Ureter (tissue), 1 donor: ENCODE results near the gene INCENP. TPM values are rescaled to one million over a fixed set of nuclear protein-coding genes. Genes with fewer than 3 reads are reported as not detected.

ENCODE experiments used
- DNase-seq: peaks from one replicate; pipeline ENCODE4 v3.0.0-alpha.2; 2020; ENCODE audit warnings: low spot score
- total RNA-seq: library from RNA; stranded (reverse); gene quantifications from one replicate; pipeline ENCODE4 v1.2.4, GENCODE V29; 2023
- donor health status: DM: yes; HTN: yes; CAD: no.

INCENP gene
- total RNA-seq, 1 donor from 2014 or later = 14.4 TPM

- DNase-seq = no peak
These were observed 17.6 kb downstream of the INCENP start for GRCh38 chr11:62141111-62142042.

DNA sequence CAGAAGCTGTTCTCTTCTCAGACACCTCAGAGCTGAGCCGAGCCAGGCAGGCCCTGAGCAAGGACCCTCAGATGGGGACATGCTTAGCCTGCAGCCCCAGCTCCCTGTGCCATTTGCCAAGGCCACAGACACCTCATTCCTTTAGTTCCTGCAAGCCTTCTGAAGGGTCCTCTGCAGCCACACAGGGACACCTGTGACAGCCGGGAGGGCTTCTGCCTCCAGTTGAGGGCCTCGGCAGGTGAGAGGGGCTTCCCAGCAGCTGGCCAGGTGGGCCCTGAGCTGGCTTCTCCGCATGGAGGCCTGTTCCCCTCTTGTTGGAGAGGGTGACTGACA, 18.2 kb downstream of the INCENP start:
- no peak for DNase-seq

DNA sequence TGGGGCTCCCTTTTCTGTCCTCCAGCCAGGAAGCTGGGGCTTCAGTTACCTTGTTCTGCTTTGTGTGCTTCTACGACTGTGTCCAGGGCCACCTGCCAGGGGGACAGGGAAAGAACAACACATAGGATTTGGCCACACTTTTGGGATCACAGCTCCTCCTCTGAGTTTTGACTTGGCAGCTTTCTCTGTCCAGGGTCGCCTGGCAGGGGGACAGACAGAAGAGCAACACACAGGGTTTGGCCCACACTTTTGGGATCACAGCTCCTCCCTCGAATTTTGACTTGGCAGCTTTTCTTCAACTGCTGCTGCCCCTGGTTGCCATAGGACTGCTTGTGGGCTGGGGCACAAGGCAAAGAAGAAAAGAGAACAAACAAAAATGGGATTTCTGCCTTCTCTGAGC, 19.1 kb downstream of the INCENP start:
- DNase-seq = peak; percentile 42

DNA sequence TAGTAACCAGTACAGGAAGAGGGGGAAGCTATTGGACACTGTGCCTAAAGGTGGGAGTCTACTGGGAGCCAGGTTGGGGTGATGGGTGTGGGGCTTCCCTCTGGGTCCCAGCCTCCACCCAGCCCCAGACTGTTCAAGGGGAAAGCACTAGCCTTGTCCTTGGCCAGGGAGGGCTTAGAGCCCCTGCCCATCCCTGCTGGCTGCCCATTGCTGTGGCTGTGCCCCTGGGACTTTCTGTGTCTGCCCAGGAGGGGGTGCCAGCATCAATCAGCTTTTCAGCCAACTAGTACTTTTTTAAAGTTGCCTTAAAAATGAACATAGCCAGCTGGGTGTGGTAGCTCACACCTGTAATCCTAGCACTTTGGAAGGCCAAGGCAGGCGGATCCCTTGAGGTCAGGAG, 19.9 kb downstream of the INCENP start:
- DNase-seq = no peak

- DNase-seq = peak; percentile 23
These were observed 20.9 kb downstream of the INCENP start for GRCh38 chr11:62144641-62145255.

DNA sequence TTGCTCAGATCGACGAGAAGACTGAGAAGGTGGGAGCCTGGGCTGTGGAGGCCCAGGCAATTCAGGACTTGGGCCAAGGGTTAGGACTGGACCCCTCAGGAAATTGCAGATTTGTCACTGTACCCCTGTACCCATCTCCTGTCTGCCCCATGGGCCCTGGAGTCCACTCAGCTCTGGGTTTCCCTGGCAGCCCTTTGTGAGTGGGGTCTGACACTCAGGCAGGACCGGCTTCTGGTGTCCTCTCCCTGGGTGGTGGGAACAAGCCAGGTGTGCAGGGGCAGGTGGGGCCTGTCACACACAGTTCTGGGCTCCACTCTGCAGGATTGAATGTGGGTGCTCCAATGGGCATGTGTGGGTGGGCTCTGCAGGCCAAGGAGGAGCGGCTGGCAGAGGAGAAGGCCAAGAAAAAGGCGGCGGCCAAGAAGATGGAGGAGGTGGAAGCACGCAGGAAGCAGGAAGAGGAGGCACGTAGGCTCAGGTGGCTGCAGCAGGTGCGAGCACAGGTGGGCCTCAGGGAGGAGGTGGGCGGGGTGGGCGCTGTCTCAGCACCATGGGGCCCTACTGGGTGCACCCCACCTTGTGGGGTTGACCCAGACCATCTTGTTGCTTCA, 21.6 kb downstream of the INCENP start:
- no peak for DNase-seq

DNA sequence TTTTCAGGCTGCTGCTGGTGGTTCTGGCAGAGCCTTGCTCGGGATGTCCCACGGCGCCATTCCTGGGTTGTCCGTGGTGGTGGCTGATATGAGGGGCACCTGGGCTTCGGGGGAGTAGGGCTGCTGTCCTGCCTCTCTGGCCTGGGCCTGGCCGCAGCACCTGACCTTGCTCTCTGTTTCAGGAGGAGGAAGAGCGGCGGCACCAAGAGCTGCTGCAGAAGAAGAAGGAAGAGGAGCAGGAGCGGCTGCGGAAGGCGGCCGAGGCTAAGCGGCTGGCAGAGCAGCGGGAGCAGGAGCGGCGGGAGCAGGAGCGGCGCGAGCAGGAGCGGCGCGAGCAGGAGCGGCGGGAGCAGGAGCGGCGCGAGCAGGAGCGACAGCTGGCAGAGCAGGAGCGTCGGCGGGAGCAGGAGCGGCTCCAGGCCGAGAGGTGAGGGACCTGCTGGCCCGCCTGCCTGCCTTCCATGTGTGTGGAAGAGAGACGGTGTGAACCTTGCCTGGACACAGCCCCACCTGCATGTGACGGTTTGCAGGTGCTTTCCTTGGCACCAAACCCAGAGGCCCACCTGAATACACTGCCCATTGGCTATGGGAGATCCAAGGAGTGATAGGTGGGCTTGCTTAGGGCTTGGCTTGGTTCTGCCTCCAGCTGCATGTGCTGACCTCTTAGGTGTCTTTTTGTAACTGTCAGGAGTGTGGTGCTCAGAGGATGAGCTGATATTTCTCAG, 22.8 kb downstream of the INCENP start:
- DNase-seq = no peak

DNA sequence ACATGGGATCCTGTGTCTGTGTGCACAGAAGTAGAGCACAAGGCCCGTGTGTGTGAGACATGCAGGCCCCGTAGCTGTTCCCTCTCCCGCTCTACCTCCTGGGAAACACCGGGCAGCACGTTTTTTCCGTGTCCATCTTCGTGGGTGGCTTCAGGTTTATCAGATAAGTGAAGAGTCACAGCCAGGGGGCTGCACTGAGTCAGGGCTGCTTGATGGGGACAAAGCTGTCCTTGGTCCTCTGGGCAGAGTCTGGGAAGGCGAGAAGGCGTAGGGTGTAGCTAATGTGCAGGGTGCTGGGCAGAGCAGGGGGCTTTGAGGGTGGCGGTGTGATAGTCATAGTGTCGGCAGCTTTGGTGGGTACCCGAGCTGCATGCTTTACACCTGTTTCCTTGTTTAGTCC, 23.7 kb downstream of the INCENP start:
- no peak for DNase-seq

DNA sequence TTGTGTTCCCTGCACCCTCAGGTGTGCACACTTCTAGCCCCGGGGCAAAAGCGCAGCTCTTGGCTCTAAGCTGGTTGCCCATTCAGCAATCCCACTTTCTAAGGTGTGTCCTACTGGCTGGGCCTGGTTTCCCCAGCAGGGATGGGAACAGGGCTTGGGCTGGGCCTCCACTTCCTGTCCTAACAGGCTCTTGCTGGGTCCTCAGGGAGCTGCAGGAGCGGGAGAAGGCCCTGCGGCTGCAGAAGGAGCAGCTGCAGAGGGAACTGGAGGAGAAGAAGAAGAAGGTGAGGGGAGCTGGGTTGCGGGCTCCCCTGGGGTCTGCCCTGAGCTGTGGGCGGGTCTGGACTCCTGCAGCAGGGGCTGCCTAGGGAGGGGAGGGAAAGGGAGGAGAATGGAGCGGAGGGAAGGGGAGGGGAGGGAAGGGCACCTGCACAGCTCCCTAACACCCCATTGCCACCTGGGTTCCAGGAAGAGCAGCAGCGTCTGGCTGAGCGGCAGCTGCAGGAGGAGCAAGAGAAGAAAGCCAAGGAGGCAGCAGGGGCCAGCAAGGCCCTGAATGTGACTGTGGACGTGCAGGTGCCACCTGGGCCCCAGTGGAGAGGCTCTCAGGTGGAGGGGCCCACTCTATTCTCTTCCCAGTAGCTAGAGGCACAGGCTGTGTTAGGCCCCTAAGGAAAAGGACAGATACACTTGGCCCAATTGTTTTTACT, 24.6 kb downstream of the INCENP start:
- peak; percentile 28 for DNase-seq

DNA sequence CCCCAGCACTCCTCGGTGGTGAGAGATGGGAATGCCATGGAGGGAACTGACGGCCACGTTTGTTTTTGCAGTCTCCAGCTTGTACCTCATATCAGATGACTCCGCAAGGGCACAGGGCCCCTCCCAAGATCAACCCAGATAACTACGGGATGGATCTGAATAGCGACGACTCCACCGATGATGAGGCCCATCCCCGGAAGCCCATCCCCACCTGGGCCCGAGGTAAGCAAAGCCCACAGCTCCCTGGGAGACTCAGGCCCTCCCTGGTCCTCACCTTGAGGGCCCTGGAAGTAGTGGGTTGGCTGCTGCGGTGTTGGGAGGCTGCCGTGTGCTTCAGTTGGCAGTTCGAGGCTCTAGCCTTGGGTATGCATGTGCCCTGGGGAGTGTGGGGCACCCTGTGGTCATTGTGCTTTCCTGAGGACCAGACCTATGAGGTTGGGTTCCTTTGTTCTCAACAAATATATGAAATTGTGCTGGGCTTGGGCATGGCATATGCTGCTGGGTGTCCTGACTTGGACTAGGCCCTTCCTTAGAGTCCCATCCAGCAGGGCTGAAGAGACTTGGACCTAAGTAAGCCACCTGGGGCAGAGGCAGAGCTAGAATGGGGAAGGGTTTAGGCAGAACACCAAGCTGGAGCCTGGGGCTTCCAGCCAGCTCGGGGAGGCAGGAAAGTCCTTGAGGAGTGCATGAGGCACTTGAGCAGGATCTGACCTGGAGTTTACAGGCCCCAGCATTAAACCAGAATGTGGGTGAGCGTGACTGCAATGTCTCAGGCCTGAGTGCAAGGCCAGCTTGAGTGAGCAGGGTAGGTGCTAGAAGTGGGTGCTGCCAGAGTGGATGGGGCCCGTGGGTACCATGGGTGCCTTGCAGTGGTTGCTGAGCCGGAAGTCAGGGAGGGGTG, 26.4 kb downstream of the INCENP start:
- no peak for DNase-seq

- DNase-seq = peak; percentile 37
These were observed 27.3 kb downstream of the INCENP start for GRCh38 chr11:62150887-62151736.

DNA sequence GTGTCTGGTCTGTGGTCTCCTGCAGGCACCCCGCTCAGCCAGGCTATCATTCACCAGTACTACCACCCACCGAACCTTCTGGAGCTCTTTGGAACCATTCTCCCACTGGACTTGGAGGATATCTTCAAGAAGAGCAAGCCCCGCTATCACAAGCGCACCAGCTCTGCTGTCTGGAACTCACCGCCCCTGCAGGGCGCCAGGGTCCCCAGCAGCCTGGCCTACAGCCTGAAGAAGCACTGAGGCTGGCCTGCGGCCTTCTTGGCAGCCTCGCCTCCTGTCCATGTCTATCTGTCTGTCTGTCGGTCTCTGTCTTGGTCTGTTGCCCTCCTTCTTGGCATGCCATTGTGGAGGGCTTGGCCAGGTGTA, 27.9 kb downstream of the INCENP start:
- no peak for DNase-seq

- peak; percentile 37 for DNase-seq
These were observed 28.7 kb downstream of the INCENP start for GRCh38 chr11:62152245-62153086.

- no peak for DNase-seq
These were observed 29.2 kb downstream of the INCENP start for GRCh38 chr11:62153087-62153395.

GRCh38 chr11:62153617-62154016, 29.8 kb downstream of the INCENP start:
- no peak for DNase-seq

DNA sequence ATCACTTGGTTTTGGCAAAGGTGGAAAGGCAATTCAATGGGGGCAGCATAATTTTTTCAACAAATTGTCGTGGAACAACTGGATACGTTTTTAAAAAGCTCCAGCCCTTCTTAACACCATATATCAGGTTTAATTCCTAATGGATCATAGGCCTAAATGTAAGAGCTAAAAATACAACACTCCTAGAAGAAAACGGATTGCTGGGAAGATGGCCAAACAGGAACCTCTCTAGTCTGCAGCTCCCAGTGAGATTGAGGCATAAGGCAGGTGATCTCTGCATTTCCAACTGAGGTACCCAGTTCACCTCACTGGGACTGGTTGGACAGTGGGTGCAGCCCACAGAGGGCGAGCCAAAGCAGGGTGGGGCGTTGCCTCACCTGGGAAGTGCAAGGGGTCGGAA, 33.8 kb downstream of the INCENP start:
- DNase-seq = no peak

DNA sequence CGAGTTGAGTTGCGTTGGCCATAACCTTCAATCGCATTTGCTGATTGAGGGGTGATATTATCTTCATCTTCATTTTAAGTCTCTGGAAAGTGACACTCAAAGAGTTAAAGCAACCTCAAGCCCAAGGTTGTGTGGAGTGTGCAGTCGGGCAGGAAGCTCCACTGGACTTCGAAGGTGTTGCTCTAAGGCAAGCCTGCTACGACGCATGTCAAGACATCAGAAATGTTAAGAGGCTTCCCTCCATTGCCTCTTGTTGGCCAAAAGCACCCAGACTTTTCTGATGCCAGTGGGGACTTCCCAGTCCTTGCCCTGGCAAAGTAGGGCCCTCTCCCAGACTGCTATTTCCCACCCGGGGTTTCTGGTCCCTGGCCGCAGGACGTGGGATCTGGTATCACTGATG, 42.6 kb downstream of the INCENP start:
- no peak for DNase-seq

- no peak for DNase-seq
These were observed 45.6 kb downstream of the INCENP start for GRCh38 chr11:62169448-62169847.

GRCh38 chr11:62169935-62170334, 46.1 kb downstream of the INCENP start:
- no peak for DNase-seq
